HepG2 (cell line): ENCODE data around the gene CHD9NB. TPM values are rescaled to one million over a fixed set of nuclear protein-coding genes. Genes with fewer than 3 reads are reported as not detected.

Experiments used
- ARNT2 ChIP-seq: sonication (generic); formaldehyde crosslinking; IDR thresholded peaks from 2 replicates; pipeline ENCODE4 v1.8.0; 2022; ENCODE audit warnings: mild to moderate bottlenecking, low read depth, missing genetic modification reagents, moderate library complexity
- ELF3 ChIP-seq: IDR thresholded peaks from 2 replicates; pipeline ENCODE4 v1.6.1; 2016; ENCODE audit warnings: missing genetic modification reagents, missing compliant biosample characterization
- ELK4 ChIP-seq: sonication (generic); formaldehyde crosslinking; IDR thresholded peaks from 2 replicates; pipeline ENCODE4 v1.9.0; 2021; ENCODE audit warnings: missing genetic modification reagents, borderline replicate concordance
- EP300 ChIP-seq, 3 experiments: sonication (generic) in 1 of 3; formaldehyde crosslinking in 1 of 3; IDR thresholded peaks; 2 replicates each; pipeline versions ENCODE4 v1.5.1 to v1.6.1; 2011 to 2020; ENCODE audit warnings: low read depth in 2 of 3, low read length in 2 of 3, borderline replicate concordance in 1 of 3, improper control_type of control experiment in 1 of 3, mild to moderate bottlenecking in 1 of 3, missing genetic modification reagents in 1 of 3, moderate library complexity in 1 of 3
- MAX ChIP-seq: IDR thresholded peaks from 2 replicates; pipeline ENCODE4 v1.6.1; 2012; ENCODE audit warnings: inconsistent platforms
- MXD4 ChIP-seq: IDR thresholded peaks from 2 replicates; pipeline ENCODE4 v1.6.1; 2016; ENCODE audit warnings: mild to moderate bottlenecking, missing biosample characterization, missing genetic modification reagents
- NCOA1 ChIP-seq: sonication (generic); formaldehyde crosslinking; IDR thresholded peaks from 2 replicates; pipeline ENCODE4 v1.9.0; 2021; ENCODE audit warnings: missing genetic modification reagents
- NFRKB ChIP-seq: fragments of 450-650 bp; IDR thresholded peaks from 2 replicates; pipeline ENCODE4 v1.6.1; 2017
- NR2F6 ChIP-seq, 2 experiments: IDR thresholded peaks; 2 replicates each; pipeline ENCODE4 v1.6.1; 2016; ENCODE audit warnings: antibody characterized with exemption in 1 of 2, mild to moderate bottlenecking in 1 of 2
- PHF20 ChIP-seq: sonication (generic); formaldehyde crosslinking; IDR thresholded peaks from 2 replicates; pipeline ENCODE4 v1.5.0; 2020; ENCODE audit warnings: mild to moderate bottlenecking, missing genetic modification reagents
- POLR2A ChIP-seq, 2 experiments: IDR thresholded peaks; 2 replicates each; pipeline ENCODE4 v1.6.1; 2011; ENCODE audit warnings: low read depth in 2 of 2, low read length in 2 of 2, mild to moderate bottlenecking in 1 of 2, moderate library complexity in 1 of 2; ENCODE audit not compliant: insufficient read depth in 1 of 2
- PRDM15 ChIP-seq: sonication (generic); formaldehyde crosslinking; IDR thresholded peaks from 2 replicates; pipeline ENCODE4 v1.4.0; 2020; ENCODE audit warnings: missing genetic modification reagents
- TFDP2 ChIP-seq: sonication (generic); formaldehyde crosslinking; IDR thresholded peaks from 2 replicates; pipeline ENCODE4 v1.4.0; 2020; ENCODE audit warnings: missing genetic modification reagents
- ZBTB2 ChIP-seq: sonication (generic); formaldehyde crosslinking; IDR thresholded peaks from 2 replicates; pipeline ENCODE4 v1.8.0; 2022; ENCODE audit warnings: low read depth, missing genetic modification reagents
- ZBTB7A ChIP-seq: sonication (generic); formaldehyde crosslinking; IDR thresholded peaks from 2 replicates; pipeline ENCODE4 v1.8.0; 2022; ENCODE audit warnings: mild to moderate bottlenecking, missing genetic modification reagents
- ZNF543 ChIP-seq: sonication (generic); formaldehyde crosslinking; IDR thresholded peaks from 2 replicates; pipeline ENCODE4 v1.4.0; 2020; ENCODE audit warnings: mild to moderate bottlenecking, missing genetic modification reagents
- ZNF660 ChIP-seq: sonication (generic); formaldehyde crosslinking; IDR thresholded peaks from 2 replicates; pipeline ENCODE4 v1.5.1; 2020; ENCODE audit warnings: mild to moderate bottlenecking, low read depth, missing genetic modification reagents, borderline replicate concordance
- ZNF740 ChIP-seq: sonication (generic); formaldehyde crosslinking; IDR thresholded peaks from 2 replicates; pipeline ENCODE4 v1.4.0; 2020; ENCODE audit warnings: missing genetic modification reagents
- ZNF747 ChIP-seq: sonication (generic); formaldehyde crosslinking; IDR thresholded peaks from 2 replicates; pipeline ENCODE4 v1.8.1; 2023; ENCODE audit warnings: missing genetic modification reagents, mild to moderate bottlenecking, borderline replicate concordance
- ZNF777 ChIP-seq: sonication (generic); formaldehyde crosslinking; IDR thresholded peaks from 2 replicates; pipeline ENCODE4 v1.4.0; 2020; ENCODE audit warnings: missing genetic modification reagents
- ZSCAN25 ChIP-seq: sonication (generic); formaldehyde crosslinking; IDR thresholded peaks from 2 replicates; pipeline ENCODE4 v1.8.0; 2022; ENCODE audit warnings: mild to moderate bottlenecking, missing genetic modification reagents
- polyA plus RNA-seq, 8 experiments: library from polyadenylated mRNA; depleted of rRNA in 3 of 8; stranded (reverse) in 7 of 8; unstranded in 1 of 8; fragments of >200 nt; fragmentation: Illumina TruSeq in 4 of 8; extraction: Trizol in 4 of 8; gene quantifications; 2 replicates each; pipeline versions ENCODE4 v1.2.1 to v1.2.3, GENCODE V29; 2011 to 2016; ENCODE audit warnings: low read depth in 4 of 8, missing spikeins in 1 of 8, mixed read lengths in 1 of 8; ENCODE audit not compliant: insufficient read depth in 1 of 8
- total RNA-seq, 5 experiments: library from RNA; depleted of rRNA; stranded (reverse); fragments of >200 nt; fragmentation: Illumina TruSeq; extraction: Trizol; gene quantifications; 2 replicates each; pipeline ENCODE4 v1.2.3, GENCODE V29; 2016; ENCODE audit warnings: low read depth in 1 of 5

CHD9NB gene
- total and polyA plus RNA-seq, 2 of the 13 experiments (the other 11 are each of a cell fraction or from before 2014, with no cell fraction given) = 0.17 to 0.18 TPM

- no peak for TF ChIP-seq ZBTB2
- TF ChIP-seq PHF20 (CRISPR knock-in tag) = peak; percentile 55; the same call in 1 of the 2 replicates
- TF ChIP-seq PRDM15 (CRISPR knock-in tag) = no peak
- no peak for TF ChIP-seq ZNF740 (CRISPR knock-in tag)
- TF ChIP-seq ZNF777 = 0 out of 2 replicates have a peak, but pooled peaks have one; percentile 18
- TF ChIP-seq ELF3 (CRISPR knock-in tag) = peak; percentile 69; the same call in 1 of the 2 replicates
- no peak for TF ChIP-seq ELK4 (CRISPR knock-in tag)
- TF ChIP-seq MAX = peak; percentile 85
- no peak for TF ChIP-seq ZBTB7A
- 0 out of 2 replicates have a peak, but pooled peaks have one; percentile 48 for TF ChIP-seq ZNF747 (CRISPR knock-in tag)
- TF ChIP-seq NR2F6 (IDR thresholded peaks at IDR 0.05) = peak; percentile 54
- TF ChIP-seq NR2F6 (CRISPR knock-in tag; IDR thresholded peaks at IDR 0.05) = peak; percentile 65
- peak; percentile 61 to 83 for TF ChIP-seq POLR2A (IDR thresholded peaks at IDR 0.05; ENCODE audit: insufficient read depth in 1 of 2, low read depth in 2 of 2, low read length in 2 of 2)
- peak in 1 of 2 experiments; percentile 31; a peak in 1 of 4 replicates for TF ChIP-seq EP300 (IDR thresholded peaks at IDR 0.05; ENCODE audit: low read depth in 2 of 2, low read length in 2 of 2)
- TF ChIP-seq EP300 (CRISPR knock-in tag; IDR thresholded peaks at IDR 0.05; ENCODE audit: borderline replicate concordance) = peak; percentile 24; the same call in 1 of the 2 replicates
- no peak for TF ChIP-seq ZNF660 (CRISPR knock-in tag)
- no peak for TF ChIP-seq NFRKB
- TF ChIP-seq TFDP2 (CRISPR knock-in tag) = peak; percentile 88
- peak; percentile 82 for TF ChIP-seq MXD4 (CRISPR knock-in tag)
- TF ChIP-seq ARNT2 (CRISPR knock-in tag) = peak; percentile 39; the same call in 1 of the 2 replicates
- 0 out of 2 replicates have a peak, but pooled peaks have one; percentile 40 for TF ChIP-seq NCOA1 (CRISPR knock-in tag)
- TF ChIP-seq ZSCAN25 (CRISPR knock-in tag) = no peak; the same call in 1 of the 2 replicates
- peak; percentile 89; the same call in 1 of the 2 replicates for TF ChIP-seq ZNF543
Observed at GRCh38 chr16:53099318-53100130, 46.8 kb upstream of the CHD9NB start (continued).
